NCI-H1694 treated with DMSO at 0.1 percent for 48 hours (cell line): ENCODE data around the gene PLA2G5.
"Not testable (repeated sequence)": the region's sequence is repeated elsewhere in the genome, so short reads cannot be mapped to it uniquely, and the experiment has no call there.

Experiments used
- DNase-seq: peaks from one replicate; lab custom pipeline; 2025; lab: John Stamatoyannopoulos, UW

The PLA2G5 gene

DNA sequence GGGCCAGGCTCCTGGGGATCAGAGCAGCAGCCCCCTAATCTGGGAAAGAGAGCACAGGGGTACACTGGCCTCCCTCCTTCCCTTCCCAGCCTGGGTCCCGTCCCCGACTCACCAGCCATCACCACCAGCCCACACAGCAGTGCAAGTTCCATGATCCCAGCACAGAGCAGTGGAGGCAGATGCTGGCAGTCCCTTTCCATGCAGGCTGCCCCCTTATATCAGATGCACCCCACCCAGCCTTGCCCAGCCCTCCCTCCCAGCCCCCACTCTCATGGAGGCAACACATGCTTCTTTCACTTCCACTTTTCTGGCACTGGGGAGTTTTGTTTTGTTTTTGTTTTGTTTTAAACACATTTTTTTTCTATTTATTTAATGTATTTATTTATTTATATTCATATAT lies 49.4 kb downstream of the PLA2G5 start, which contains the start of gene PLA2G2D:
Gene PLA2G2D, minus strand, starts transcription at position 190 of the 400 bp plus-strand sequence. Its CDS starts 38 bp downstream, at position 152.
- no peak for DNase-seq

DNA sequence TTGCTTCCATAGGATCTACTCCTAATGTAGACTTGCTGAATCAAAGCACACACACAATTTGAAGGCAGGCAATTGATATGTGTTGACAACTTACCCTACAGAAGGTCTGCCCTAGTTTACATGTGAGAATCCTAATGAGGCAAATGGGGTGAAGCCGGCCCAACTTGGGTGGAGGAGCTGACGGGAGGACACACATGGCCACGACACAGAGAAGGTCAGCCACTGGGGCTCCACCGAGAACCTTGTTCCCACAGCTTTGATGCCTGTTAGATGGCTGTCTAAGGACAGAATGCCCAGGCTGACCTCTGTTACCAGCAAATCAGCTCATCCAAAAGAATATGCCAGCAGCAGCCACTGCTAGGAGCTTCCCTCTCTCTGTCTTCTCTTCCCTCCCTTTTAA lies 50.8 kb downstream of the PLA2G5 start:
- no peak for DNase-seq

DNA sequence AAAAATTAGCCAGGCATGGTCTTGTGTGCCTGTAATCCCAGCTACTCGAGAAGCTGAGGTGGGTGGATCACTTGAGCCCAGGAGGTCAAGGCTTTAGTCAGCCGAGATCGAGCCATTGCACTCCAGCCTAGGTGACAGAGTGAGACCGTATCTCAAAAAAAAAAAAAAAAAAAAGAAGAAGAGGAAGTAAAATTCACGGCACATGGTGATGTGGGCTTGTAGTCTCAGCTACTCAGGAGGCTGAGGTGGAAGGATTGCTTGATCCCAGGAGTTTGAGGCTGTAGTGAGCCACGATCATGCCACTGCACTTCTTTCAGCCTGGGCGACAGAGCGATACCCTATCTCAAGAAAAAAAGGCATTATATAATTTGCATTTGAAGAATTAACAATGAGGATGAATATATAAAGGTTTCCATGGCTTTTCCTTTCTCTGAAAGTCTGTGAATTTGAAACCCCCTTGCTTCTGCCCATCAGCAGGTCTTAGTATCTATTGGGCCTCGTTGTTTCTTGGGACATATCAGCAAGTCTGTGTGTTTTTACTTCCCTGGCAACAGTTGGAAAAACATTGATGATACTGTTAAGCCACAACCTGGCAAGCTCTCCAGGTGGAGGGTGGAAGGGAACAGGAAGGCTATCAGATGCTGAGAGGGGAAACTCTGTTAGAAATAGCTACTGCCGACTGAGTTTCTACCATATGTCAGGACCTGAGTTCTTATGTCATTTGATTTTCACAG lies 53.9 kb downstream of the PLA2G5 start:
- no peak for DNase-seq

DNA sequence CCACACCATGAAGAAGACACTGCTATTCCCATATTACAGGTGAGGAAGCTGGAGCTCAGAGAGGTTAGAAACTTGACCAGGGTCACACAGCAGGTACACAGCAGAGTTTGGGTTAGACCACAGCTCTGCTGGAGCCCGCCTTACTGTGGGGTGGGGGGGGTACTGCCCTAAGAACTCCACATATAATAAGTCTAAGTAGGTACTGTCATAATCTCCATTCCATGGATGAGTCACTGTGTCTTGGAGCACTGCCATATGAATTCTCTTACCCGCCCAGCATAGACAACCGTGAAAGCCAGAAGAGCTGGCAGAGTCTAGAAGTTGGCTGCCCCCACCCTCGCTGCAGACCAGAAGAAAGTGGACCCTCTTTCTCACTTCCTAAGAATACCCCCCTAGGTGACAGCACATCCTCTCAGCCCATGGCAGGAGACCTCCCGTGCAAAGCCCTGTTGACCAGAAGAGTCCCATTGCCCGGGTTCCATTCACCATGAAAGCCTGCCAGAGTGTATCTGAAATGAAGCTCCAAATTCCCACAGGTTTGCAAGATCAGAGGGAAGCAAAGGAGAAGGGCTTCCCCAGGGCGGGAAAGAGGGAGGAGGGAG lies 54.6 kb downstream of the PLA2G5 start:
- DNase-seq, result no peak

DNA sequence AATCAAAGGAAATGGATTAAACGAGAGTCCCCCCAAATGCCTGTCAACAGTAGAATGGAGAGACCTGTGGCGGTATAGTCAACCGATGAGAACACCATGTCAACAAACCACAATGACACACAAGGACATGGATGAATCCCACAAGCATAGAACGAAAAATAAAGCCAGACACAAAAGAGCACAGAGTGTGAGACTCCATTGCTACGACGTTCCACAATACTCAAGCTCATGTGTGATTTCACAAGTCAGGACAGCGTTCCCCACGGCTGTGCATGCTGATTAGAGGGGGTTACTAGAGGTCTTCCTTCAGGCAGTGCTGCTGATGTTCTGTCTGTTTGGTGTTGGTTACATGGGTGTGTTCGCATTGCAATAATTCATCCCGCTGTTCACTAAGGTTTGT lies 55.1 kb downstream of the PLA2G5 start:
- DNase-seq, result no peak

DNA sequence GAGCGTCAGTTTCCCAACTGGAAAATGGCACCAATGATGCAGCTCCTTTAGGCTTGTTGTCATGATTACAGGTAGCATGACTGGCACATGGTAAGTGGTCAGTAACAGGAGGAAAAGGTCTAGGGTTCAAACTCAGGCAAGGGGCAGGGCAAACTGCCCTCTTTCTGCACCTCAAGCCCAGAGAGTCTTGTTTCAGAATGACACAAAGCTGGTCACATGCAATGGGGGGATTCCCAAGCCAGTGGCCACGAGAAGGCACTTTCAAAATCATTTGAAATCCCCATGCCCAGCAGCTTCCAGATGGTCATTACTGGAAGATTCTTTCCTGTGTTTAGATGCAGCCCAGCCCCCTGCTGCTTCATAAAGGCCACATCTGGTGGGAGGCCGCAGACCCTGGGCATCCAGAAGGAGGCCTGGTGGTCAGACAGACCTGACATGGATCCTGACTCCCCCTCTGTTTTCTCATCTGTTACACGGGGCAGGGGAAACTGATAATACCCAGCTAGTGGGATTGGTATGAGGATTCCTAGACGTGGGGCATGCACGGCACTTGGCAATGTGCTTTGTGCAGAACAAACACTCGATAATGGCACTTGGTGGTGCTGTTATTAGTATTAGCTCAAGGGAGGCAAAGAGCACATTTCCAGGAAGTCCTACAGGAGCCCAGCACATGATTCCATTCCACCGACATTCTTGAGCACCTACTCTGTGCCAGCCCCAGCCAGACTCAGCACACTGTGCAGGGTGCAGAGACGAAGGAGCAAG lies 56.2 kb downstream of the PLA2G5 start:
- DNase-seq, result no peak

DNA sequence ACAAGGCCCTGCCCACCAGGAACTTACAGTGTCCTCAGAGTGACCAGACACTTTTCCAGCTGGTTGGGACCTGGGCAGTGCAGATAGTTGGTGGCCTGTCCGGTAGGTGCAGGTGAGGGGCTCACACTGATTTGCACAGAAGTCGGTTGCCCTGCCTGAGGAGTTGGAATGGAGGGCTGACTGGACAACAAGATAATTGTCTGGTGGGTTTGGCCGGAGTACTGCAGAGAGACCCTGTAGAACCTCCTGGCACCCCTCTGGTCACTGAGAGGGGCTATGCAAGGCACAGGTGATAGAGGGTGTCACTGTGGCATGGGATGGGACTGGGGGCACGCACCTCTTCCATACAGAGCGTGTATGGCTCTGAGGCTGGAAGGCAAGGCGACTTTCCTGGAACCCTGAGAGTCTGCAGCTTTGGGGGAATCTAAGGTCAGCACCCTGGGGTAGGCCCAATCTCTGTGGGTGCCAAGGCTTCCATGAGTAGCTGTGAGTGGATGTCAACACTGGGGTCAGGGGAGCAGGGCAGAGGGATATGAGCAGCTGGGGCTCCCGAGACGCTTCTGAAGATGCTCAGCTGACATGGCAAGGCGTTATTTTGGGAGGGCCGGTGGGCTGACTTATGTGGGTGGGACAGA lies 56.9 kb downstream of the PLA2G5 start:
- no peak for DNase-seq

DNA sequence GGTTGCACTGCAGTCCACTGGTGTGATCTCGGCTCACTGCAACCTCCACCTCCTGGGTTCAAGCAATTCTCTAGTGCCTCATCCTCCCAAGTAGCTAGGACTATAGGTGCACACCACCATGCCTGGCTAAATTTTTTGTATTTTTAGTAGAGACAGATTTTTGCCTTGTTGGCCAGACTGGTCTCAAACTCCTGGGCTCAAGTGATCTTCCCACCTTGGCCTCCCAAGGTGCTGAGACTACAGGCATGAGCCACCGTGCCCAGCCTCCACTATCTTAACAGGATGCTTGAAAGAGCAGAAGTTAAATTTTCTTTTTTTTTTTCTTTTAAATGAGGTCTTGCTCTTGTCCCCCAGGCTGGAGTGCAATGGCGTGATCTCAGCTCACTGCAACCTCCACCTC lies 60.5 kb downstream of the PLA2G5 start:
- DNase-seq, result not testable (repeated sequence)

DNA sequence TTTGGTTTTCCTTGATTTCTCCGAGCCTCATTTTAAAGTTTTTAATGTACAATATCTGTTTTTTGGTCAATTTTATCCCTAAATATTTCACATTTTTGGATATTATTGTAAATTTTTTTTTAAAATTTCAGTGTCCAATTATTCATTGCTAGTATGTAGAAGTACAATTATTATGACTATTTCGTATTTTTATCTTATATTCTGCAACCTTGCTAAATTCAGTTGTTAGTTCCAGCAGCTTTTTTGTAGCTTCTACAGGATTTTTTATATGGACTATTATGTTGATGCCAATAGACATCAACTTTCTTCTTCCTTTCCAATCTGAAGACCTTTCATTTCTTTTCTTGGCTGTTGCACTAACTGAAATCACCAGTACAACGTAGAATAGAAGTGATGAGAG lies 65.0 kb downstream of the PLA2G5 start:
- no peak for DNase-seq

DNA sequence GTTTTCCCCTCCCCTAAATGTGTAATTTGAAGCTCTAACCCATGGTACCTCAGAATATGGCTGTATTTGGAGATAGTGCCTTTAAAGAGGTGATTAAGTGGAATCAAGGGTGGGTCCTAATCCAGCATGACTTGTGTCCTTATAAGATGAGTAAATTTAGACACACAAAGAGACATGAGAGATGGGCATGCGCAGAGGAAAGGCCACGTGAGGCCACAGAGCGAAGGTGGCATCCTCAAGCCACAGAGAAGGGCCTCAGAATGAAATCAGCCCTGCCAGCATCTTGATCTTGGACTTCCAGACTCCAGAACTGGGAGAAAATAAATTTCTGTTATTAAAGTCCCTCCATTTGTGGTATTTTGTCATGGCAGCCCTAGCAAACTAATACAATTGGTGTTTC lies 66.3 kb downstream of the PLA2G5 start:
- DNase-seq, result no peak

DNA sequence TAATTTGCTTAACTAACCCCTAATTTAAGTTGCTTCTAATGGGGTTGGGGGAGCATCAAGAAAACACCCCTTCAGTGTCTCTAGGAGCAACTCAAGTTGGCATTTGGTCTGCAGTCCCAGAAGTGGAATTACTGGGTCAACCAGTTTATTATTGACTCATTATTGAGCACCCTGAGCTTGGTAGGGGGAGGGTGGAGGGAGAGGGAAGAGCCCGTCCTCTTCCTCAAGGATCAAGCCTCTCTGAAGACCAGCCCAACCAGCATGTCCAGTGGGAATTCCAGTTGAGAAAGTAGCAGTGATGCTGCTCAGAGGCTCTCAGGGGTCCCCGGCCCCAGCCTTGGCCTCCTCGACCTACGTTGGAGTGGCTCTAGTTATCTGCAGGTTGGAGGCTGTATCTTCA lies 67.1 kb downstream of the PLA2G5 start:
- no peak for DNase-seq

DNA sequence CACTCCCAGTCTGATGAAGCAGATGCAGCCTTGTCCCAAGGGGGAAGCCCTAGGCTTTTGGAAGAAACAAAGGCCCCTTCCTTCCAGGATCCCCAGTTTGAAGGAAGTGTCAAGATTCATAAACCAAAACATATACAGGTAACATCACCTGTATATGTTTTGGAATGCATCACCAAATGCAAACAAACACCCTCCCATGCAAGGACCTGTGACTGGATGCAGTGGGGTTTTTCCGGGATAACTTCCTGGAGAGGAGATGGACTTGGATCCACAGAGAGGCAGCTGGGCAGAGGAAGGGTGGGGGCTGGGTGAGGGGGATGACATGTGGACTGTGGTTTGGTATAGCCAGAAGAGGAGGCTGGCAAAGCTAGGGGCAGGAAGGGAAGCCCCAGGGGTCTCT lies 67.6 kb downstream of the PLA2G5 start:
- DNase-seq, result no peak

DNA sequence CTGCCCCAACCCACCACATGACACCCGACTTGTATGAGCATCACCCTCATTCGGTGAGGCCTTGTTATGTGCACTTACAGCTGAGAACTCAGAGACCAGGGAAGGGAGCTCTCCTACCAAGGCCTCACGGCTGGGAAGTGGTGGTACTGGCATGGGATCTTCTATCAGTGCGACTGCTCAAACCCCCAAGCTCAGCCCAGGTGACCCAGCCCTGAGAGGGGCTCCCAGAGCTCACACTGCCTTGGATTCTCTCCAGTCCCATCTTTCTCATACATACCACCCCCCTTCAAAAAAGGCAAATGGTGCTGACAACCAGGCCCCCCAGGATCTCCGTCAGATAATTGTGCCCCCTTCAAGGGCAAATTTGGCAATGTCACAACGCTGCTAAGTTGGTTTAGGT lies 68.4 kb downstream of the PLA2G5 start:
- DNase-seq, result no peak

DNA sequence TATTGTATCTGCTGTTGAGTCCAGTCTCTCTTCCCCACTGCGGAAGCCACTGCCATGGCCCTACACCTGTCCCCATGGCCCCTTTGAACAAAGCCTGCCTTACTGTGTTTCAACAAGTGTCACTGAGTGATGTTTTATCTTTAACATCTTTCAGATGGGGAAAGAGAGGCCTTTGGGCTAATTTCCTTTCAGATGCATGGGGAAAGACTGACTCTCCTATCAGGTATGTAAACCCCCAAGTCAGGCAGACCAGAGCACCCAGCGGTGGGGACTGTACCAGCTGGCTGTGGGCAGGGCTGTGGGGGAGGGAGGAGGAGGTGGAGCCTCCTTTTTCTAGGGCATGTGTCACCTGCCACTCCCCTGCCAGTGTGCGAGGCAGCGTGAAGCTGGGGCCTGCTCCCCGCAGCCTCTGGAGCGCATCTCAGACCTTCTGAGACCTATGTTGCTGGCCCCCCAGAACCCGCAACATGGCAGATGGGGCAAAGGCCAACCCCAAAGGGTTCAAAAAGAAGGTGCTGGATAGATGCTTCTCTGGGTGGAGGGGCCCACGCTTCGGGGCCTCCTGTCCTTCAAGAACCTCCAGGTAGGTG lies 69.1 kb downstream of the PLA2G5 start, which contains the start of gene PLA2G2F:
Gene PLA2G2F, plus strand, starts transcription at position 363 of the 590 bp plus-strand sequence. Its CDS starts 105 bp downstream, at position 468.
- DNase-seq, result no peak

DNA sequence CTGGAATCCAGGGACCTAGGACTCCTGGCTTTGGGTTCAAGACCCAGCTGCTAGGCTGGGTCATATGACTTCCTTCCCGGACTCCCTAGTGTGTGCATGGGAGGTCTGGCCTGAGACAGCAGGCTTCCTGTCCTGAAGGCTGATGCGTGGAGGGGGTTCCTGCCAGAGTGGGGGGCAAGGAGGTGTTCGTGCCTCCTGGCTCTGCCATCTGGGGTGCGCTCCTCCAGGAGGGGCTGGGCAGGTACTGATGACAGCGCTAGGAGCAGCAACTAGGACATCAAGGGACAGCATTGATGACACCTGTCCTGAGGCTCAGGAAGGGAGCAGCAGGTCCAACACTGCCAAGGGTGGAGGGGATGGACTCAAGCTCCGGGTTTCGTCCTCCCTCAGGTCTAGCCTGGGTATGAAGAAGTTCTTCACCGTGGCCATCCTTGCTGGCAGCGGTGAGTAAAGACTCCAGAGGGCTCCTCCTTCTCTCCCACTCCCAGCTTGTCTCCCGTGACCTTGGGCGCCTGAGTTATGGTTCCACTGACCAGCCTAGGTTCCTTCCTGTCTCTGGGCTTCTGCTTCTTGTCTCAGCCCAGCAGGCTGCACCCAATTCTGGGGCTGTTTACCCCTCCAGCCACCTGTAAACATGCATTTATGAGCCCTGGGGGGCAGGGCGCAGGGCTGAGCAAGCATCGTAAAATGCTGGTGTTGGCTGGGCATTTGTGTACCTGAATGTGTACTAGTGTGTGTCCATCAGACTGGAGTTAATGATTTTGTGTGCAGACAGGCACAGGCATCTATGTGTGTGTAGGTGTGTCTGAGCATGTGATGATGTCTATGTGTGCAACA lies 70.0 kb downstream of the PLA2G5 start:
- no peak for DNase-seq

DNA sequence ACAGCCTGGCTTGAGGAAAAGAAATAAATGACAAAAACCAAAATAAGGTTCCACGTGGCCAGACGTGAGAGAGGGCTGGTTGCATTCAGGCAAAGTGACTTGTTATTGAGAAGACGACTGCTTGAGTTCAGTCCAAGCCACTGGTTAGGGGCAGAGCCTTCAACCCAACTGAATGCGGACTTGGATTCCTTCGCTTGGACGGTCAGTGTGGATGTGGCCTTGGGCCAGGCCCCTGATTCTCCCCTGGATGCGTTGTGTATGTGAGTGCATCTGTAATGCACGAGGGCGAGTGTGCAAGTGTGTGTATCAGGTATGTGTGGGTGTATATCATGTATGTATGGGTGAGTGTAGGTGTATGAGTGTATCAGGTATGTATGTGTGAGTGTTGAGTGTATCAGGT lies 71.0 kb downstream of the PLA2G5 start:
- no peak for DNase-seq

DNA sequence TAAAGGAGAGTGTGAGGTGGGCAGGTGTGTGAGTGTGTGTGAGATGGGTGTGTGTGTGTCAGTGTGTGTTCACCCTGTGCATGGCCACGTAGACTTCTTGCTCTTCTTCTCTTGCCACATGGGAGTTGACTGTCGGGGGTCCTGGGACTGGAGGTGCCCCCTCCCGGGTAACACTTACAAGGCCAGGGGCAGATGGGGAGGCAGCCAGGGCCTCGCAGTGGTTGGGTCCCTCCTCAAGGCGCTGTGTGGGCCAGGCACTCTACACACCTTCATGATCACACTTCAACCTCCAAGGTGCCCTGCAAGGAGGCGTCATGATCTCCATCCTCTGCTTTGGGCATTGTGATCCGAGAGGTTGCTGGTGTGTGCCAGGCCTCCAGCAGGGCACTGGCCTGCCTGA lies 71.5 kb downstream of the PLA2G5 start:
- DNase-seq, result no peak
